Transverse colon (tissue), 4 donors: Measurements from ENCODE around the gene KIAA1217.

Experiments
- POLR2A ChIP-seq: fragments of 450-650 bp; IDR thresholded peaks from one replicate; pipeline ENCODE4 v1.6.1; 2016; ENCODE audit warnings: antibody characterized with exemption, mild to moderate bottlenecking, moderate library complexity
- POLR2AphosphoS5 ChIP-seq, 3 donors: sonication (generic); formaldehyde crosslinking; IDR thresholded peaks; one replicate each; pipeline ENCODE4 v1.6.1; 2016; ENCODE audit warnings: antibody characterized with exemption in 3 of 3
- TF ChIP-seq, protein P1 (sequence below), 5 experiments: fragments of 200-600 bp in 3 of 5; fragments of 450-650 bp in 2 of 5; sonication (generic) in 3 of 5; IDR thresholded peaks; 1 replicate in 2 of 5; 2 replicates in 3 of 5; pipeline ENCODE4 v1.5.1; 2016 to 2017; ENCODE audit warnings: antibody characterized with exemption in 5 of 5, inconsistent platforms in 3 of 5, mild to moderate bottlenecking in 2 of 5, moderate library complexity in 1 of 5

DNA sequence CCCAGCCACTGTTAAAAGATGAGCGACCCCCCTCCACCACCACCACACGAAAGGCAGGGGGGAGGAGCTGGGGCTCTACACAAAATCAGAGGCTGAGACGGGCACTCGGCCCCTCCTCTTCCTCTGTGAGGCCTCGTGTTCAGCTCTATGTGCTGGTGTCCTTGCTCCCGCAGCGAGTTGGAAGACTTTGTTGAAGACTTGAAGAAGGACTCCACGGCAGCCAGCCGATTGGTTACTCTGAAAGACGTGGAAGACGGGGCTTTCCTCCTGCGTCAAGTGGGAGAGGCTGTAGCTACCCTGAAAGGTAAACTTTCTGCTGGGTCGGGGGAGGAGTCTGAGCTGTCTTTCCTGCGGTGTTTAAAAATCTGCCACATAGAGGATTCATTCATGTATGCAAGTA lies 311.0 kb downstream of the KIAA1217 start:
- TF ChIP-seq, protein P1, sequence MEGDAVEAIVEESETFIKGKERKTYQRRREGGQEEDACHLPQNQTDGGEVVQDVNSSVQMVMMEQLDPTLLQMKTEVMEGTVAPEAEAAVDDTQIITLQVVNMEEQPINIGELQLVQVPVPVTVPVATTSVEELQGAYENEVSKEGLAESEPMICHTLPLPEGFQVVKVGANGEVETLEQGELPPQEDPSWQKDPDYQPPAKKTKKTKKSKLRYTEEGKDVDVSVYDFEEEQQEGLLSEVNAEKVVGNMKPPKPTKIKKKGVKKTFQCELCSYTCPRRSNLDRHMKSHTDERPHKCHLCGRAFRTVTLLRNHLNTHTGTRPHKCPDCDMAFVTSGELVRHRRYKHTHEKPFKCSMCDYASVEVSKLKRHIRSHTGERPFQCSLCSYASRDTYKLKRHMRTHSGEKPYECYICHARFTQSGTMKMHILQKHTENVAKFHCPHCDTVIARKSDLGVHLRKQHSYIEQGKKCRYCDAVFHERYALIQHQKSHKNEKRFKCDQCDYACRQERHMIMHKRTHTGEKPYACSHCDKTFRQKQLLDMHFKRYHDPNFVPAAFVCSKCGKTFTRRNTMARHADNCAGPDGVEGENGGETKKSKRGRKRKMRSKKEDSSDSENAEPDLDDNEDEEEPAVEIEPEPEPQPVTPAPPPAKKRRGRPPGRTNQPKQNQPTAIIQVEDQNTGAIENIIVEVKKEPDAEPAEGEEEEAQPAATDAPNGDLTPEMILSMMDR (IDR thresholded peaks at IDR 0.05) = no peak
- TF ChIP-seq POLR2AphosphoS5 (IDR thresholded peaks at IDR 0.05) (no peak), POLR2A (no peak)
